GM12878 (cell line): ENCODE data around the gene POC1B. TPM values are rescaled to one million over a fixed set of nuclear protein-coding genes. Genes with fewer than 3 reads are reported as not detected.

Experiments
- ATAC-seq: fragments of 200-7000 bp; cut with Tn5 transposase; 3 replicates; pipeline ENCODE4 v1.9.1; 2020; ENCODE audit warnings: mild to moderate bottlenecking, moderate library complexity
- BruUV-seq: library from RNA; stranded (reverse); fragments of 400-500 nt; replicated peaks from 2 replicates; lab custom pipeline; 2021; lab: Mats Ljungman, UMichigan
- CTCF ChIA-PET: fragments of 300-600 bp; sonication (Branson Sonifier 250); formaldehyde crosslinking; extraction: SDS; loops from one replicate; lab custom pipeline; 2021; ENCODE audit warnings: inconsistent platforms; lab: Yijun Ruan, JAX
- POLR2A ChIA-PET: fragments of 350-600 bp; formaldehyde crosslinking; extraction: SDS; loops from one replicate; lab custom pipeline; 2021; ENCODE audit warnings: inconsistent platforms; lab: Charles Lee
- RAD21 ChIA-PET: fragments of 300-600 bp; sonication (Branson Sonifier 250); formaldehyde crosslinking; loops from one replicate; lab custom pipeline; 2023; ENCODE audit warnings: antibody characterized with exemption; ENCODE audit not compliant: unreplicated experiment; lab: Charles Lee
- SMC1A ChIA-PET: fragments of 300-600 bp; sonication (Branson Sonifier 250); formaldehyde crosslinking; loops from one replicate; lab custom pipeline; 2023; ENCODE audit not compliant: unreplicated experiment, uncharacterized antibody; lab: Charles Lee
- DNase-seq: peaks from one replicate; pipeline ENCODE4 v3.0.0-alpha.2; 2011; ENCODE audit warnings: low read depth, low spot score
- FAIRE-seq: peaks from 3 replicates; lab custom pipeline; 2011; peaks lifted over from hg19 to GRCh38; lab: Jason Lieb, UNC
- H2AFZ ChIP-seq: 2 replicates; pipeline ENCODE4 v1.6.0; 2011; ENCODE audit warnings: low read depth, low read length, control low read depth; ENCODE audit not compliant: control insufficient read depth
- H3K27ac ChIP-seq: 2 replicates; pipeline ENCODE4 v1.5.1; 2011; ENCODE audit warnings: control low read depth; ENCODE audit not compliant: control insufficient read depth, insufficient read depth
- H3K27me3 ChIP-seq, 2 experiments: replicated peaks in 1 of 2; 2 replicates each; pipeline versions ENCODE4 v1.6.0 to v1.6.1; 2011; ENCODE audit warnings: low read length in 1 of 2; ENCODE audit not compliant: control insufficient read depth in 2 of 2, insufficient read depth in 2 of 2
- H3K36me3 ChIP-seq, 2 experiments: 2 replicates each; pipeline ENCODE4 v1.5.1; 2011; ENCODE audit warnings: low read length in 1 of 2; ENCODE audit not compliant: control insufficient read depth in 2 of 2, insufficient read depth in 2 of 2
- H3K4me1 ChIP-seq: 2 replicates; pipeline ENCODE4 v1.6.1; 2011; ENCODE audit warnings: mild to moderate bottlenecking, low read length, moderate library complexity, mixed read lengths; ENCODE audit not compliant: control insufficient read depth, insufficient read depth
- H3K4me2 ChIP-seq: 2 replicates; pipeline ENCODE4 v1.6.0; 2011; ENCODE audit warnings: control low read depth; ENCODE audit not compliant: control insufficient read depth, insufficient read depth
- H3K4me3 ChIP-seq: fragments of 200-600 bp; sonication (generic); 2 replicates; pipeline ENCODE4 v1.5.1; 2016
- H3K79me2 ChIP-seq: 2 replicates; pipeline ENCODE4 v1.6.0; 2011; ENCODE audit warnings: low read length; ENCODE audit not compliant: control insufficient read depth, insufficient read depth
- H3K9ac ChIP-seq: 2 replicates; pipeline ENCODE4 v1.8.0; 2011; ENCODE audit warnings: low read length, control low read depth, mixed read lengths; ENCODE audit not compliant: control insufficient read depth, insufficient read depth
- H3K9me3 ChIP-seq: replicated peaks from 3 replicates; pipeline ENCODE4 v1.5.1; 2011; ENCODE audit warnings: mild to moderate bottlenecking, low read length; ENCODE audit not compliant: control insufficient read depth, insufficient read depth
- H4K20me1 ChIP-seq: 2 replicates; pipeline ENCODE4 v1.6.0; 2011; ENCODE audit not compliant: control insufficient read depth, insufficient read depth
- MEF2B ChIP-seq: fragments of 450-650 bp; IDR thresholded peaks from 2 replicates; pipeline ENCODE4 v1.6.1; 2018; ENCODE audit warnings: mild to moderate bottlenecking, moderate library complexity; ENCODE audit not compliant: partially characterized antibody, poor library complexity, severe bottlenecking
- NR2F1 ChIP-seq: fragments of 450-650 bp; conservative IDR thresholded peaks from 2 replicates; pipeline ENCODE4 v1.6.1; 2017; ENCODE audit warnings: mild to moderate bottlenecking
- SIN3A ChIP-seq: IDR thresholded peaks from 2 replicates; pipeline ENCODE4 v1.6.1; 2012; ENCODE audit warnings: low read depth, low read length, improper control_type of control experiment
- SMAD1 ChIP-seq: fragments of 450-650 bp; IDR thresholded peaks from 2 replicates; pipeline ENCODE4 v1.6.1; 2018; ENCODE audit warnings: mild to moderate bottlenecking, low read depth; ENCODE audit not compliant: partially characterized antibody
- SREBF1 ChIP-seq: IDR thresholded peaks from 2 replicates; pipeline ENCODE4 v1.6.1; 2012; ENCODE audit warnings: mild to moderate bottlenecking, low read length
- TCF3 ChIP-seq: IDR thresholded peaks from 2 replicates; pipeline ENCODE4 v1.6.1; 2012; ENCODE audit warnings: low read depth, mild to moderate bottlenecking, low read length, borderline replicate concordance; ENCODE audit not compliant: insufficient read depth
- YY1 ChIP-seq: IDR thresholded peaks from 2 replicates; pipeline ENCODE4 v1.6.1; 2011; ENCODE audit warnings: low read depth, mild to moderate bottlenecking, low read length
- ZBED1 ChIP-seq: IDR thresholded peaks from 2 replicates; pipeline ENCODE4 v1.6.1; 2016; ENCODE audit warnings: borderline replicate concordance
- in situ Hi-C: fragments of 300-500 bp; cut with MboI; formaldehyde crosslinking; loops from 9 replicates; pipeline ENCODE4 v1.14.3; 2018; ENCODE audit warnings: mixed read lengths
- intact Hi-C: fragments of 100-400 bp; cut with micrococcal nuclease; formaldehyde crosslinking; loops from one replicate; pipeline ENCODE4 v1.14.2; 2022; ENCODE audit not compliant: unreplicated experiment
- polyA plus RNA-seq, 11 experiments: library from polyadenylated mRNA; depleted of rRNA in 4 of 11; unstranded in 6 of 11; stranded (reverse) in 5 of 11; fragments of >200 nt; fragmentation: Nextera tagmentation in 4 of 11; fragmentation: Illumina TruSeq in 1 of 11; extraction: Ambion mirVana in 4 of 11; extraction: Trizol in 1 of 11; gene quantifications; 1 replicate in 1 of 11; 2 replicates in 10 of 11; pipeline versions ENCODE4 v1.2.1 to v1.2.3, GENCODE V29; 2011 to 2016; ENCODE audit warnings: inconsistent platforms in 2 of 11, missing spikeins in 2 of 11, low read depth in 1 of 11
- total RNA-seq, 4 experiments: library from RNA; depleted of rRNA in 3 of 4; stranded (reverse); fragments of >200 nt in 3 of 4; fragmentation: Illumina TruSeq in 1 of 4; extraction: Trizol in 1 of 4; gene quantifications; 2 replicates each; pipeline versions ENCODE4 v1.2.1 to v1.2.3, GENCODE V29; 2013 to 2021

The POC1B gene
- total and polyA plus RNA-seq, 10 of the 15 experiments (the other 5 are each of a cell fraction or from before 2014, with no cell fraction given) = 4.4 to 17.8 (median 11.3) TPM

- no peaks in the 10 kb centered on the region for H3K79me2 ChIP-seq
- no peaks in the 10 kb centered on the region for H4K20me1 ChIP-seq
- no peak for ATAC-seq
- BruUV-seq = no TSS peak
- H3K27me3 ChIP-seq = no peaks in the 10 kb centered on the region
- SMC1A ChIA-PET = interaction anchor here (0.8 to 1.6 kb wide), 2 partner anchors 16 to 779 kb away, joined by 3 read pairs; no protein-coding TSS in a partner anchor
- H3K36me3 ChIP-seq = peaks cover 0 to 3% of the 10 kb centered on the region in 2 experiments; a peak in 1 of 4 replicates
- POLR2A ChIA-PET = no interaction called here
- no peak for DNase-seq
- intact Hi-C loops (no loop called here), in situ Hi-C loops (no loop called here)
- no peak overlapping the region for H3K4me2 ChIP-seq
- CTCF ChIA-PET = no interaction called here
- FAIRE-seq = no peak
- no peak overlapping the region for H3K9ac ChIP-seq
- TF ChIP-seq ZBED1 (no peak), TCF3 (no peak), SIN3A (no peak), SMAD1 (no peak), SREBF1 (no peak), MEF2B (no peak), YY1 (no peak), NR2F1 (no peak)
- no peak overlapping the region for H3K27ac ChIP-seq
- no peak overlapping the region for H3K4me3 ChIP-seq
- no peak overlapping the region for H2AFZ ChIP-seq
- RAD21 ChIA-PET = no interaction called here
- peaks cover 5% of the 10 kb centered on the region; the same call in 1 of the 2 replicates for H3K4me1 ChIP-seq
- no peaks in the 10 kb centered on the region for H3K9me3 ChIP-seq
Measured at GRCh38 chr12:89424389-89424788, 101.5 kb downstream of the POC1B start.
